ENCODE results near the gene MAP3K1. TPM values are rescaled to one million over a fixed set of nuclear protein-coding genes. Genes with fewer than 3 reads are reported as not detected.
"Not testable (repeated sequence)": the region's sequence is repeated elsewhere in the genome, so short reads cannot be mapped to it uniquely, and the experiment has no call there.

Gene MAP3K1
- total RNA-seq, 2 experiments from 2014 or later: 22.3 to 22.9 TPM

DNA sequence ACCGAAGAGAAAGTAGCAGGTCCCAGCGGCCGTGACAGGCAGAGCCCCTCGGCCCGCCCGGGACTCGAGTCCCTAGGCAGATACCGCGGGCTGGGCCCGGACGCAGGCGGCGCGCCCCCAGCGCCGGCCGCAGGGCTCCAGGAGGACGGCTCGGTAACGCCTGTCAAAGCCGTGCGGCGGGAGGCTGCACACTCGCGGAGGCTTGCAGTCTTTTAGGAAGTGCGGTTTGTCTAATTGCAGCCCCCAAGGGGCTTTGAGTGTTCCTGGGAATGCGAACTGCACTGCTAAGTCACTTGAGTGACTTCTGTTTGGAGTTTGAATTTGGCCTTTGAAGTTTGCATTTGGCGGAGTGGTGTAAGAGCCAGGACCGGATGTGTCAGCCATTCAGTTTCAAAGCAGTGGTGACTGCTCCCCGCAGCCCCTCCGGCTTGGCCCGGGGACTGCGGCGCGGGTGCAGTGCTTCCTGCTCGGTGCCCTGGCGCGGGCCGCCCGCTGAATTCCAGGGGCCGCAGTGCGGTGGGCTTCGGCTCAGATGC lies 1.3 kb downstream of the MAP3K1 start:
- H3K27me3 Mint-ChIP-seq: no peaks in the 10 kb centered on the region
- ChIA-PET POLR2A (no interaction called here), CTCF (no interaction called here)
- H3K4me1 Mint-ChIP-seq: peaks cover 44% of the 10 kb centered on the region
- intact Hi-C loops (cut with DNase I, micrococcal nuclease): loop anchor here (1.0 to 10.0 kb wide), 7 partner anchors 13 to 1282 kb away; partner anchors contain the start of genes GPBP1 (in 1 of the 2) and PLPP1 (in 1 of the 2)
- H3K9me3 Mint-ChIP-seq (ENCODE audit: low read depth): no peaks in the 10 kb centered on the region
- DNase-seq: peak; percentile 78
- peak overlapping the region; percentile 76 for H3K4me3 Mint-ChIP-seq
- ATAC-seq: peak; percentile 57
- peak overlapping the region; percentile 88 for H3K27ac Mint-ChIP-seq
- H3K36me3 Mint-ChIP-seq (ENCODE audit: low read depth): peaks cover 6% of the 10 kb centered on the region

DNA sequence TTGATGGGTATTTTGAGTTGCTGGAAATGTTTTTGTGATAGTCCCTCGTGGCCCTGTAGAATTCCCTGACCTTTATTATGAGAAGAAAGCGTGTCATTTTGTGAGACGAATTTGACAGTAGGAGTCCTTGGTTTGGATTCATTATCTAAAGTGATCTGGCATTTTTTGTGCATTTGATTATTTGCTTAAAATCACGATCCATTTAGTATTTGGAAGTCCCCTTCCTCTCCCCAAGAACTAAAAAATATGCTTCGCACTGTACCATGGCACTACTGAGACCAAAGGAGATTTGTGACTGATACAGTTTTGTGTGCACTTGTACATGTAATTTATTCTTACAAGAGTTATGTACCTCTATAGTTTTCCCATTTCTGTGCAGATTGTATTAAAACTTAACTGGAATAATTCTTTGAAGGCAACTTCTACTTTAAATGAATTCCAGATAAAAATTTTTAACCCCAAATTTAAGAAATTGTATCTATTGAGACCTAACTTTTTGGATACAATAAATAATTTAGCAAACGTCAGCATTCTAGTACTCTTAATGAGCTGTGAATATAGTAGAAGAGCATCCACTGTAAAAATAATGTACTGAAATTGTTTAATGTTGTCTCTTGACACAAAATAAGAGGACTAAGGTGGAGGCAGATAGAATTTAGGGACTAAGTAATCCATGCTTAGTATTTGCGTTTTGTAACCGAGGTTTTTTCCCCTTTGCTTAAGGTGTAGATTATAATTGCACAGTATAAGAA lies 2.1 kb downstream of the MAP3K1 start:
- Mint-ChIP-seq H3K36me3 (ENCODE audit: low read depth) (peaks cover 7% of the 10 kb centered on the region), H3K4me3 (peak overlapping the region; percentile 76), H3K9me3 (ENCODE audit: low read depth) (no peaks in the 10 kb centered on the region), H3K27ac (peak overlapping the region; percentile 88), H3K27me3 (no peaks in the 10 kb centered on the region), H3K4me1 (peaks cover 52% of the 10 kb centered on the region)
- ChIA-PET CTCF (interaction anchor here (1.4 to 3.4 kb wide), 2 partner anchors 11 to 21 kb away, joined by 4 to 14 read pairs; no protein-coding TSS in a partner anchor), POLR2A (no interaction called here)
- intact Hi-C loops (cut with DNase I, micrococcal nuclease): loop anchor here (1.0 to 10.0 kb wide), 6 partner anchors 12 to 1283 kb away; partner anchors contain the start of genes GPBP1 (in 1 of the 2) and PLPP1 (in 1 of the 2)
- no peak for DNase-seq
- ATAC-seq: no peak

DNA sequence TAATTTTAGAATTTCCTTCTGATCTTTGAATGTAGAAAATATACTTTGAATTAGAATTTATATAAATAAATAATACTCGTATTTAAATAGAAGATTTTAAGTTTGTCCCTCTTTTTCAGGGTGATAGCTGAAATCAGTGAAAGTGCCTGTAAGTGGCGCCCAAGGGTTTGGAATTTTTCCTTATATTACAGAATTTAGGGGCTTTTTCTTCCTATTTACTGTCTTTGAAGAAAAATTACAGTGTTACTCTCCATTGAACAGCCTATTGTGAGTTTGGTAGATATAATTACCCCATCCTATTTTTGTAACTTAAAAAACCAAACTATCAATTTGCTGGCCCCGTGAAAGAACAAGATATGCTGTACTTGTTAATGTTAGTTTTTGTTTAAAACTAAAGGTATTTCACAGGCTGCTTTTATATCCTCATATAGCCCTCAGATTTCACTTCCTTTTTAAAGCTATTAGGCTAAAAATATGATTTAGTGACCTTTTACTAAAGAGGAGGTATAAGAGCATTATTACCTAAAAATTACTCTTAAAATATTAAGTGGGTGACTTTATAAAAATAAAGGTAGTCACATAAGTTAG lies 3.2 kb downstream of the MAP3K1 start:
- DNase-seq (no peak), ATAC-seq (no peak)
- H3K4me1 Mint-ChIP-seq: peaks cover 54% of the 10 kb centered on the region
- intact Hi-C loops (cut with DNase I, micrococcal nuclease): loop anchor here (5.0 to 10.0 kb wide), 2 partner anchors 34 to 1284 kb away; partner anchors contain the start of gene PLPP1 (in 1 of the 2)
- no peaks in the 10 kb centered on the region for H3K9me3 Mint-ChIP-seq (ENCODE audit: low read depth)
- H3K4me3 Mint-ChIP-seq: peak overlapping the region; percentile 66
- CTCF ChIA-PET: interaction anchor here (1.3 to 3.4 kb wide), 4 partner anchors 10 to 24 kb away, joined by 3 to 14 read pairs (median 4); no protein-coding TSS in a partner anchor
- H3K36me3 Mint-ChIP-seq (ENCODE audit: low read depth): peaks cover 8% of the 10 kb centered on the region
- POLR2A ChIA-PET: no interaction called here
- peak overlapping the region; percentile 74 for H3K27ac Mint-ChIP-seq
- no peaks in the 10 kb centered on the region for H3K27me3 Mint-ChIP-seq

DNA sequence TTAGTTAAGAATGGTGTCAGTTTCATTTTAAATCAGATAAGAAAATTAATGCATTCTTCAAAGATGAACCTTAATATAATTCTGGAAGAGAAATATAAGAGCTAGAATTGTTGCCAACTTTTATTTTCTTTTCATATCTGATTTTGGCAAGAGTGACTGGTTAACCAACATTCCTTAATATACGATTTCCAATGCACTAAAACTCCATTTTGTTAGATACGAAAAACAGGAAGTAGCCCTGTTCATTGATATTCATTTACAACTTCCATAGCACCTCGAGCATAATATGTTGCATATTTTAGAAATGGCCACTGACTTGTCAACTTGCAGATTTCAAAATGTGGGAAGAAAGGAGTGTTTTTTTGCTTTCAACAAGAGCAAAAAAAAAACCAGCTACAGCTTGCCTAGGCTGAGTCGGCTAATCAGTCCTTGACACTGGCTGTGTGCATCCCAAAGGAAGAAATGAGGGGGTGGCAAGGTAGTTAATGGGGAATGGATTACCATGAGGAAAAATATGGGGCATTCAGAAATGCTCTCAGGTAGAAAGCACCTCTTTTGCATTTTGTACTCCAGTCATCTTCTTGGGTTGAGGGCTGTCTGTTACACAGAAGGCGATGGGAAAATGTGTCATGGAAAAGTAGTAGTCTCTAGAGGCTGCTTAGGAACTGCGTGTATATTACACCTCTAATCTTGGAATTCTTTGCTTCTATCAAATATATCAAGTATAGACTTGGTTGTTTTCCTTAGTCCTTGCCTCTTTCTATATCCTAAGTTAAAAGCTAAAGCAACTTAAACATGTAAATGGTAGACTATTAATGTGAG lies 3.9 kb downstream of the MAP3K1 start:
- ATAC-seq: no peak
- no peak for DNase-seq
- CTCF ChIA-PET: interaction anchor here (1.0 to 3.4 kb wide), 5 partner anchors 9 to 83 kb away, joined by 3 to 14 read pairs (median 3); no protein-coding TSS in a partner anchor
- Mint-ChIP-seq H3K9me3 (ENCODE audit: low read depth) (no peaks in the 10 kb centered on the region), H3K4me3 (peak overlapping the region; percentile 66), H3K27ac (peak overlapping the region; percentile 74), H3K36me3 (ENCODE audit: low read depth) (peaks cover 8% of the 10 kb centered on the region), H3K4me1 (peaks cover 52% of the 10 kb centered on the region), H3K27me3 (no peaks in the 10 kb centered on the region)
- intact Hi-C loops (cut with DNase I, micrococcal nuclease): loop anchor here (5.0 to 10.0 kb wide), 2 partner anchors 33 to 1284 kb away; partner anchors contain the start of gene PLPP1 (in 1 of the 2)
- POLR2A ChIA-PET: interaction anchor here (0.6 kb wide), 1 partner anchor 39 kb away, joined by 5 read pairs; no protein-coding TSS in a partner anchor

DNA sequence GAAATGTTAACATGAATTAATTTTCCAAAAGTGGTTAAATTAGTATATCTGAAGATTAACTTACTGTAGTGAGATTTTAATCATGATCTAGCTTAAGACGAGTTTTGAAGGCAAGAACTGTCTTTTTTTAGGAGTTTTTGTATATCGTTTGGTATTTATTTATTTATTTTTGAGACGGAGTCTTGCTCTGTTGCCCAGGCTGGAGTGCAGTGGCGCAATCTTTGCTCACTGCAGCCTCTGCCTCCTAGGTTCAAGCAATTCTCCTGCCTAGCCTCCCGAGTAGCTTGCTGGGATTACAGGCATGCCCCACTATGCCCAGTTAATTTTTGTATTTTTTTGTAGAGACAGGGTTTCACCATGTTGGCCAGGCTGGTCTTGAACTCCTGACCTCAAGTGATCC lies 6.5 kb downstream of the MAP3K1 start:
- H3K27me3 Mint-ChIP-seq; H3K9me3 Mint-ChIP-seq (ENCODE audit: low read depth); intact Hi-C loops (cut with DNase I, micrococcal nuclease); H3K27ac Mint-ChIP-seq; POLR2A ChIA-PET; ATAC-seq; DNase-seq; H3K4me3 Mint-ChIP-seq: not testable (repeated sequence)
- CTCF ChIA-PET: interaction anchor here (0.5 kb wide), 1 partner anchor 85 kb away, joined by 6 read pairs; no protein-coding TSS in a partner anchor
- Mint-ChIP-seq H3K4me1 (peaks cover 76% of the 10 kb centered on the region), H3K36me3 (ENCODE audit: low read depth) (peaks cover 13% of the 10 kb centered on the region)

DNA sequence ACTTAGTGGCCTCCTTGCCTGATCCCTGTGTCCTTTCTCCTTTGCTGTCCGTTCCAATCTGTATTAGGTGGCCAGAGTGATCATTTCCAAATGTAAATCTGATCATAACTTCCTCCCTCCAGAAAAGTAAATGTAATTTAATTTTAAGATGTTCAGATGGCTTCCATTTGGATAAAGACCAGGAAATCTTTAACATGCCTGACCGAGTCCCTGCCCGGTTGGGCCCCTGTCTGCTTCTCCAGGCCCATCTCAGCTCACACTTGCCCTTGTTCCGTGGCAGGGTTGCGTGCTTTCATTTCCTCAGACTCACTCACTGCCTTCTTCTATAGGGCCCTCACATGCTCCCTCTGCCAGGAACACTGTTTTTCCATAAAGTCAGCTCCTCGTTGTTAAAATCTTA lies 7.6 kb downstream of the MAP3K1 start:
- Mint-ChIP-seq H3K4me3 (peak overlapping the region; percentile 44), H3K4me1 (peaks cover 84% of the 10 kb centered on the region), H3K27me3 (no peaks in the 10 kb centered on the region), H3K27ac (peak overlapping the region; percentile 58), H3K9me3 (ENCODE audit: low read depth) (no peaks in the 10 kb centered on the region), H3K36me3 (ENCODE audit: low read depth) (peaks cover 13% of the 10 kb centered on the region)
- DNase-seq (no peak), ATAC-seq (no peak)
- intact Hi-C loops (cut with DNase I, micrococcal nuclease): no loop called here
- ChIA-PET CTCF (interaction anchor here (1.4 kb wide), 1 partner anchor 15 kb away, joined by 8 read pairs; no protein-coding TSS in a partner anchor), POLR2A (no interaction called here)

DNA sequence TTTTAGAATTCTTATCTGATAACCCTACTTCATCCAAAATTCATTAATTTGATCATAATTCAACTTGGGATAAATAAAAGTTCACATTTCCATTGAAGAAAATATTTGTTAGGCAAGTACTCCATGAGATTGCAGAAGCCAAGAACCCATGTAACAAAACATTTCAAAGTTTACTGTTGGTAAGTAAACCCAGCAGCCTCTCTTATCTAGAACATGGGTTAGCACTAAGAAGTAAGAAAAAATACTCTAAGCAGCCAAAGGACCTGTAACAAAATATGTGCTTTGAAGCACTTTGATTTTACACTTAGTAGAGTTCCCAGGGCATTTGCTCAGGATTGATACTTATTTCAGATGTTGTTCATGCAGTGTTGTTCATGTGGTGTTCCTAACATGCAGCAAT lies 8.7 kb downstream of the MAP3K1 start:
- peak overlapping the region; percentile 16 for H3K27ac Mint-ChIP-seq
- intact Hi-C loops (cut with DNase I, micrococcal nuclease): no loop called here
- peaks cover 89% of the 10 kb centered on the region for H3K4me1 Mint-ChIP-seq
- no peaks in the 10 kb centered on the region for H3K27me3 Mint-ChIP-seq
- POLR2A ChIA-PET: no interaction called here
- no peaks in the 10 kb centered on the region for H3K9me3 Mint-ChIP-seq (ENCODE audit: low read depth)
- ATAC-seq (no peak), DNase-seq (no peak)
- H3K36me3 Mint-ChIP-seq (ENCODE audit: low read depth): peaks cover 13% of the 10 kb centered on the region
- H3K4me3 Mint-ChIP-seq: no peak overlapping the region
- CTCF ChIA-PET: interaction anchor here (0.6 to 1.4 kb wide), 3 partner anchors 11 to 92 kb away, joined by 3 to 8 read pairs (median 4); no protein-coding TSS in a partner anchor

DNA sequence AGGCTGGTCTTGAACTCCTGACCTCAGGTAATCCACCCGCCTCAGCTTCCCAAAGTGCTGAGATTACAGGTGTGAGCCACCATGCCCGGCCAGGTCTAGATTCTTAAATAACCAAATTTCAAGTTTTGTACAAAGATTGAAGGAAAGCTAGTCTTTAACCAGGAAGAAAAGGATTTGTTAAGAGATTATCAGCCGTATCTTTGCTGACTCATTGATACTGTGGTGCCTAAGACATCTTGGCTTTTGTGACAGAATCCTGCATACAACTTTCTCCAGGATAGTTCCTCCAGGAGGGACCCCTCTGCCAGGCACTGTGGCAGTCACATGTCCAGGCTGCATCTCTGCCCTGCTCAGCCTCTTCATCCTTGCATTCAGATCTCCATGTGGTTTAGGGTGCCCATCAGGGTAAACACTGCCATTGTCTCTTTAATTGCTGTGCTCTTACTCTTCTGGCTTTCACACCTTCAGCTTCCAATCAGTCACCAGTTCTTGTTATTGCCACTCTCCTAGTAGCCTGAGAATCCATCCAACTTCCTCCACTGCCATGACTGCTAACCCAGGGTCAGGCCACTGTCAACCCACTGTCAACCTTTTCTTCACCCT lies 10.0 kb downstream of the MAP3K1 start:
- H3K4me3 Mint-ChIP-seq: no peak overlapping the region
- no peak for DNase-seq
- no peaks in the 10 kb centered on the region for H3K27me3 Mint-ChIP-seq
- H3K36me3 Mint-ChIP-seq (ENCODE audit: low read depth): peaks cover 13% of the 10 kb centered on the region
- peaks cover 92% of the 10 kb centered on the region for H3K4me1 Mint-ChIP-seq
- intact Hi-C loops (cut with DNase I, micrococcal nuclease): no loop called here
- ChIA-PET CTCF (interaction anchor here (0.9 to 3.1 kb wide), 3 partner anchors 10 to 12 kb away, joined by 3 to 26 read pairs (median 3); partner anchors contain the start of gene MAP3K1), POLR2A (no interaction called here)
- no peaks in the 10 kb centered on the region for H3K9me3 Mint-ChIP-seq (ENCODE audit: low read depth)
- H3K27ac Mint-ChIP-seq: peak overlapping the region; percentile 37
- ATAC-seq: no peak

DNA sequence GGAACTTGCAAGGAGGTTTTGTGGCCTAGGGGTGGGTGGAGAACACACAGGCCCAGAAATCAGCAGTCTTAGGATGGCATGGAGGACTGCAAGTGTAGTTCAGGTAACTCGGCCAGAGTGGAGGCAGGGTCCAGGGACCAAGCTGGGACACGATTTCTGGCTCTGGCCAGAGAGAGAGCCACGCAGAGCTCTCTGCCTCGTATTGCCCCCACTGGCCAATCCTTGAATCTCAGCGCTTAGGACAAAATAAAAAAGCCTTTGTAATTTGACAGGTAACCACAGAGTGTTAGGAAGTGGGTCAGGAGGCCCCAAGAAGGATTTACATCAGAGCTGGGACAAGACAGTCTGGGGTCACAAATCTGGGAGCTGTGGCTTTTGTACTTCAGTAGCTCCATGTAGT lies 11.7 kb downstream of the MAP3K1 start:
- intact Hi-C loops (cut with DNase I, micrococcal nuclease): no loop called here
- DNase-seq (peak; percentile 36), ATAC-seq (peak; percentile 17)
- Mint-ChIP-seq H3K4me3 (no peak overlapping the region), H3K9me3 (ENCODE audit: low read depth) (no peaks in the 10 kb centered on the region), H3K27me3 (no peaks in the 10 kb centered on the region), H3K36me3 (ENCODE audit: low read depth) (peaks cover 7% of the 10 kb centered on the region), H3K4me1 (peaks cover 94% of the 10 kb centered on the region), H3K27ac (peak overlapping the region; percentile 85)
- ChIA-PET POLR2A (no interaction called here), CTCF (interaction anchor here (0.6 to 3.1 kb wide), 13 partner anchors 11 to 782 kb away, joined by 3 to 26 read pairs (median 3); partner anchors contain the start of gene MAP3K1)

DNA sequence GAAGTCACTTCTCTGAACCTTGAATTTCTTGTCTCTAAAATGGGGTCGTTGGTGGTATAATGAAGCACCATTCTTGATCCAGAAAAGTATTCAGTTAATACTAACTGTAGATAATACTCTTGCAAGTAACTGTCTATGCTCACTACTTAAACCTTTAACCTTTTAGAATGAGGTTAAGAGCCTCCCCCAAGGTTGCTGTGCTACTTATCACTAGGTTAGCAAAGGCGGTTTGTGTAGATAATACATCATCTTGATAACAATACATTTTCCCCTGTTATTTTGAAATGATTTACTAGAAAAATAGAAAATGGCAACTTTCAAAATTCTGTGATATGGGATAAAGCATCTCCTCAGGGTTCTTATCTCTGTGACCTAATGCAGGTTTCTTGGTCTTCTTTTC lies 12.6 kb downstream of the MAP3K1 start:
- peaks cover 5% of the 10 kb centered on the region for H3K36me3 Mint-ChIP-seq (ENCODE audit: low read depth)
- CTCF ChIA-PET: interaction anchor here (0.6 to 3.1 kb wide), 12 partner anchors 9 to 891 kb away, joined by 3 to 26 read pairs (median 5); partner anchors contain the start of gene MAP3K1
- DNase-seq (no peak), ATAC-seq (no peak)
- POLR2A ChIA-PET: interaction anchor here (0.7 kb wide), 1 partner anchor 728 kb away, joined by 4 read pairs; no protein-coding TSS in a partner anchor
- H3K4me1 Mint-ChIP-seq: peaks cover 93% of the 10 kb centered on the region
- H3K27me3 Mint-ChIP-seq: no peaks in the 10 kb centered on the region
- H3K4me3 Mint-ChIP-seq: no peak overlapping the region
- H3K9me3 Mint-ChIP-seq (ENCODE audit: low read depth): no peaks in the 10 kb centered on the region
- intact Hi-C loops (cut with DNase I, micrococcal nuclease): loop anchor here in 1 of 2 experiments (1.0 kb wide), 1 partner anchor 8 kb away; no protein-coding TSS in a partner anchor
- H3K27ac Mint-ChIP-seq: peak overlapping the region; percentile 59
